Peyer's patch (tissue), 4 donors: ENCODE data around the gene SUGP1.

Experiments
- POLR2A ChIP-seq, 2 donors: fragments of 450-650 bp; IDR thresholded peaks; one replicate each; pipeline ENCODE4 v1.5.1; 2017; ENCODE audit warnings: antibody characterized with exemption in 2 of 2, mild to moderate bottlenecking in 2 of 2, moderate library complexity in 2 of 2
- TF ChIP-seq, protein P1 (sequence below), 6 experiments: fragments of 450-650 bp in 4 of 6; fragments of 200-600 bp in 2 of 6; sonication (generic) in 1 of 6; IDR thresholded peaks; one replicate each; pipeline ENCODE4 v1.5.1; 2017 to 2019; ENCODE audit warnings: antibody characterized with exemption in 6 of 6, mild to moderate bottlenecking in 3 of 6, moderate library complexity in 1 of 6

- TF ChIP-seq, protein P1, sequence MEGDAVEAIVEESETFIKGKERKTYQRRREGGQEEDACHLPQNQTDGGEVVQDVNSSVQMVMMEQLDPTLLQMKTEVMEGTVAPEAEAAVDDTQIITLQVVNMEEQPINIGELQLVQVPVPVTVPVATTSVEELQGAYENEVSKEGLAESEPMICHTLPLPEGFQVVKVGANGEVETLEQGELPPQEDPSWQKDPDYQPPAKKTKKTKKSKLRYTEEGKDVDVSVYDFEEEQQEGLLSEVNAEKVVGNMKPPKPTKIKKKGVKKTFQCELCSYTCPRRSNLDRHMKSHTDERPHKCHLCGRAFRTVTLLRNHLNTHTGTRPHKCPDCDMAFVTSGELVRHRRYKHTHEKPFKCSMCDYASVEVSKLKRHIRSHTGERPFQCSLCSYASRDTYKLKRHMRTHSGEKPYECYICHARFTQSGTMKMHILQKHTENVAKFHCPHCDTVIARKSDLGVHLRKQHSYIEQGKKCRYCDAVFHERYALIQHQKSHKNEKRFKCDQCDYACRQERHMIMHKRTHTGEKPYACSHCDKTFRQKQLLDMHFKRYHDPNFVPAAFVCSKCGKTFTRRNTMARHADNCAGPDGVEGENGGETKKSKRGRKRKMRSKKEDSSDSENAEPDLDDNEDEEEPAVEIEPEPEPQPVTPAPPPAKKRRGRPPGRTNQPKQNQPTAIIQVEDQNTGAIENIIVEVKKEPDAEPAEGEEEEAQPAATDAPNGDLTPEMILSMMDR (IDR thresholded peaks at IDR 0.05), result no peak
- no peak for TF ChIP-seq POLR2A (IDR thresholded peaks at IDR 0.05)
Observed at GRCh38 chr19:19226204-19226603, 94.1 kb downstream of the SUGP1 start.
